Parathyroid adenoma (tissue), 2 donors: ENCODE data around the gene OR7G2.
"Not testable (repeated sequence)": the region's sequence is repeated elsewhere in the genome, so short reads cannot be mapped to it uniquely, and the experiment has no call there.

Source experiments
- H2AFZ ChIP-seq: fragments of 300-600 bp; sonication (generic); one replicate; pipeline ENCODE4 v1.7.0; 2017; ENCODE audit warnings: antibody characterized with exemption, mild to moderate bottlenecking
- H3K27ac ChIP-seq: fragments of 300-600 bp; sonication (generic); one replicate; pipeline ENCODE4 v1.7.0; 2017
- H3K27me3 ChIP-seq: fragments of 300-600 bp; sonication (generic); one replicate; pipeline ENCODE4 v1.7.0; 2017; ENCODE audit warnings: low read length; ENCODE audit not compliant: control insufficient read depth, insufficient read depth
- H3K36me3 ChIP-seq: fragments of 300-600 bp; sonication (generic); one replicate; pipeline ENCODE4 v1.7.0; 2017; ENCODE audit warnings: low read length; ENCODE audit not compliant: control insufficient read depth, insufficient read depth
- H3K4me1 ChIP-seq: fragments of 300-600 bp; sonication (generic); one replicate; pipeline ENCODE4 v1.7.0; 2017; ENCODE audit warnings: control low read depth
- H3K4me2 ChIP-seq: fragments of 300-600 bp; sonication (generic); one replicate; pipeline ENCODE4 v1.7.0; 2017; ENCODE audit warnings: low read length
- H3K4me3 ChIP-seq: fragments of 300-600 bp; sonication (generic); one replicate; pipeline ENCODE4 v1.7.0; 2017; ENCODE audit warnings: low read depth, low read length
- H3K79me2 ChIP-seq: fragments of 300-600 bp; sonication (generic); one replicate; pipeline ENCODE4 v1.7.0; 2017; ENCODE audit warnings: control low read depth
- H3K9ac ChIP-seq: fragments of 300-600 bp; sonication (generic); one replicate; pipeline ENCODE4 v1.7.0; 2017; ENCODE audit warnings: mild to moderate bottlenecking
- H3K9me3 ChIP-seq: fragments of 300-600 bp; sonication (generic); one replicate; pipeline ENCODE4 v1.7.0; 2017; ENCODE audit warnings: low read length; ENCODE audit not compliant: control insufficient read depth
- CTCF ChIP-seq: fragments of 300-600 bp; sonication (generic); IDR thresholded peaks from one replicate; pipeline ENCODE4 v1.7.0; 2017; ENCODE audit warnings: antibody characterized with exemption, mild to moderate bottlenecking
- donor health status: primary hyperparathyroidism.

OR7G2 gene

GRCh38 chr19:9057505-9058258, 49.6 kb downstream of the OR7G2 start:
- Histone ChIP-seq H3K79me2 (no peaks in the 10 kb centered on the region), H3K4me1 (no peaks in the 10 kb centered on the region), H3K36me3 (no peaks in the 10 kb centered on the region), H3K4me3 (no peak overlapping the region), H2AFZ (no peak overlapping the region), H3K27ac (no peak overlapping the region), H3K9me3 (no peaks in the 10 kb centered on the region), H3K9ac (no peak overlapping the region), H3K4me2 (no peak overlapping the region), H3K27me3 (peaks cover 4% of the 10 kb centered on the region)
- no peak for TF ChIP-seq CTCF

GRCh38 chr19:9056131-9056530, 51.1 kb downstream of the OR7G2 start:
- not testable (repeated sequence) for H3K4me3 ChIP-seq, H3K27ac ChIP-seq, H3K9ac ChIP-seq, H2AFZ ChIP-seq, H3K4me2 ChIP-seq, H3K4me1 ChIP-seq, H3K79me2 ChIP-seq, H3K36me3 ChIP-seq, H3K9me3 ChIP-seq, H3K27me3 ChIP-seq

- no peak for TF ChIP-seq CTCF
- no peaks in the 10 kb centered on the region for H3K36me3 ChIP-seq
- H3K4me3 ChIP-seq: no peak overlapping the region
- no peaks in the 10 kb centered on the region for H3K9me3 ChIP-seq
- H3K9ac ChIP-seq: no peak overlapping the region
- no peak overlapping the region for H2AFZ ChIP-seq
- no peak overlapping the region for H3K4me2 ChIP-seq
- H3K27ac ChIP-seq: no peak overlapping the region
- no peaks in the 10 kb centered on the region for H3K79me2 ChIP-seq
- no peaks in the 10 kb centered on the region for H3K4me1 ChIP-seq
- H3K27me3 ChIP-seq: peaks cover 4% of the 10 kb centered on the region
Measured at GRCh38 chr19:9054765-9055164, 52.5 kb downstream of the OR7G2 start.

GRCh38 chr19:9054207-9054606, 53.1 kb downstream of the OR7G2 start:
- Histone ChIP-seq H3K4me3 (no peak overlapping the region), H3K4me2 (no peak overlapping the region), H3K4me1 (no peaks in the 10 kb centered on the region), H2AFZ (no peak overlapping the region), H3K27ac (no peak overlapping the region), H3K79me2 (no peaks in the 10 kb centered on the region), H3K9me3 (no peaks in the 10 kb centered on the region), H3K36me3 (no peaks in the 10 kb centered on the region), H3K9ac (no peak overlapping the region), H3K27me3 (peaks cover 4% of the 10 kb centered on the region)
- no peak for TF ChIP-seq CTCF

- H2AFZ ChIP-seq, H3K4me1 ChIP-seq, H3K4me2 ChIP-seq, H3K79me2 ChIP-seq, H3K4me3 ChIP-seq, H3K9me3 ChIP-seq, H3K9ac ChIP-seq, H3K36me3 ChIP-seq, H3K27me3 ChIP-seq, H3K27ac ChIP-seq: not testable (repeated sequence)
Measured at GRCh38 chr19:9053674-9054073, 53.6 kb downstream of the OR7G2 start.

GRCh38 chr19:9052894-9053293, 54.4 kb downstream of the OR7G2 start:
- H3K27me3 ChIP-seq: peaks cover 4% of the 10 kb centered on the region
- H2AFZ ChIP-seq: no peak overlapping the region
- no peak for TF ChIP-seq CTCF
- no peak overlapping the region for H3K27ac ChIP-seq
- no peak overlapping the region for H3K4me3 ChIP-seq
- H3K4me2 ChIP-seq: no peak overlapping the region
- H3K4me1 ChIP-seq: no peaks in the 10 kb centered on the region
- H3K79me2 ChIP-seq: no peaks in the 10 kb centered on the region
- no peaks in the 10 kb centered on the region for H3K36me3 ChIP-seq
- H3K9ac ChIP-seq: no peak overlapping the region
- no peaks in the 10 kb centered on the region for H3K9me3 ChIP-seq
